ENCODE data around the gene OAF.

Gene OAF

GRCh38 chr11:120192831-120193625 is 17.8 kb upstream of the OAF start:
- TF ChIP-seq, protein P1, sequence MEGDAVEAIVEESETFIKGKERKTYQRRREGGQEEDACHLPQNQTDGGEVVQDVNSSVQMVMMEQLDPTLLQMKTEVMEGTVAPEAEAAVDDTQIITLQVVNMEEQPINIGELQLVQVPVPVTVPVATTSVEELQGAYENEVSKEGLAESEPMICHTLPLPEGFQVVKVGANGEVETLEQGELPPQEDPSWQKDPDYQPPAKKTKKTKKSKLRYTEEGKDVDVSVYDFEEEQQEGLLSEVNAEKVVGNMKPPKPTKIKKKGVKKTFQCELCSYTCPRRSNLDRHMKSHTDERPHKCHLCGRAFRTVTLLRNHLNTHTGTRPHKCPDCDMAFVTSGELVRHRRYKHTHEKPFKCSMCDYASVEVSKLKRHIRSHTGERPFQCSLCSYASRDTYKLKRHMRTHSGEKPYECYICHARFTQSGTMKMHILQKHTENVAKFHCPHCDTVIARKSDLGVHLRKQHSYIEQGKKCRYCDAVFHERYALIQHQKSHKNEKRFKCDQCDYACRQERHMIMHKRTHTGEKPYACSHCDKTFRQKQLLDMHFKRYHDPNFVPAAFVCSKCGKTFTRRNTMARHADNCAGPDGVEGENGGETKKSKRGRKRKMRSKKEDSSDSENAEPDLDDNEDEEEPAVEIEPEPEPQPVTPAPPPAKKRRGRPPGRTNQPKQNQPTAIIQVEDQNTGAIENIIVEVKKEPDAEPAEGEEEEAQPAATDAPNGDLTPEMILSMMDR (IDR thresholded peaks at IDR 0.05; ENCODE audit: low read depth, low read length, missing control alignments) = no peak
- H3K4me3 ChIP-seq (ENCODE audit: low read depth, low read length) = no peak overlapping the region
- no peak for DNase-seq
- H3K36me3 ChIP-seq (replicated peaks) = no peaks in the 10 kb centered on the region
- no peak overlapping the region for H3K27ac ChIP-seq
- in situ Hi-C loops (cut with HindIII; ENCODE audit: low pct_ligation_motif_present, low sequenced_read_pairs) = no loop called here
- peaks cover 14% of the 10 kb centered on the region for H3K27me3 ChIP-seq (replicated peaks)

DNA sequence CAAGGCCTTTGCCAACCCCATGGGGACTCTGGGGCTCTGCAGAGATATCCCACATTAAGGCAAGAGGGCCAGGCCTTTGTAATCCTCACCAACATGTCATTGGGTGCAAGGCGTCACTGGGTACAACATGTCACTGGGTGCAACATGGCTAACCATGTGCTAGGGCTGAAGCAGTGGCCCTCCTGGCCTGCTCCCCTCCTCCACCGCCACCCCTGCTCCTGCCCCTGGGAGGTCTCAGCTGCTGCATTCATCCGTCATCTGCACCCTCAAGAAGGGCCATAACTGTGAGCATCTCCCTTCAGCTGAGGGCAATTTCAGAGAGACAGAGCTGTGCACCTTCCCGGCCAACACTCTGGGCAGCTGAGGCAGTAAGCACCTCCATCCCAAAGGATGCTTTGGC is 16.7 kb upstream of the OAF start:
- Histone ChIP-seq H3K4me3 (ENCODE audit: low read depth, low read length) (no peak overlapping the region), H3K36me3 (replicated peaks) (no peaks in the 10 kb centered on the region), H3K27me3 (replicated peaks) (peaks cover 14% of the 10 kb centered on the region), H3K27ac (no peak overlapping the region)
- DNase-seq = no peak
- TF ChIP-seq, protein P1 (IDR thresholded peaks at IDR 0.05; ENCODE audit: low read depth, low read length, missing control alignments) = no peak
- in situ Hi-C loops (cut with HindIII; ENCODE audit: low pct_ligation_motif_present, low sequenced_read_pairs) = no loop called here

DNA sequence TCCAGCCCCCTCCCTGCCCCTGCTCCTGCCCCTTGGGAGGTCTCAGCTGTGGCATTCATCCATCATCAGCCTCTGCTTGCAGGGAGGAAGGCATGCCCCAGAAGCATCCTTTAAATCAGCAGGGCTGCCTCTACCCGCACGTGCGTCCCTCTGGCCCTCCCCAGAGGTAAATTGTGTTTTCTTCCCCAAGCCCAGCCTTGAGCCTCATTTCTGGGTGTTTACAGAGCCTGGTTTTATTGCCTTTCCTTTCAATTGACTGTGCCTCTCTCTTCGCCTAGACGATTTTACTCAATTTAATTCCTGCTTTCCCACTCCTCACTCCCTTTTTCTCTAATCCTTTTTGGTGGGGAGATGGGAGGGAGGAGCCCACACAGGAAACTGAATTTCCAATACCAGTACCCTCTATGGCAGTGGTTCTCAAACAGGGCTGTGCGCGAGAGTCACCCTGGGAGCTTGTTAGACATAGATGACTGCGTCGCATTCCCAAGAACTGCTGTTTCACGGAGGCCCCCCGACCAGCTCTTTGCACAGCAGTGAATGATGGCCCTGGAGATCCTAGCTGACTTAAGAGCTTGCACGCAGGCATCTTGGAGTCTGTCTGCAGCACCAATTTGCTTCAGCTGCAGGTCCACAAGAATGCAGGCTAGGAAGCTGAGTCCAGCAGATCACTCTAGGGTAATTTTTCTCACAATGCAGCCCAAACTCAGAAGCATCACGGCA is 15.1 kb upstream of the OAF start:
- Histone ChIP-seq H3K4me3 (ENCODE audit: low read depth, low read length) (no peak overlapping the region), H3K36me3 (replicated peaks) (no peaks in the 10 kb centered on the region), H3K27me3 (replicated peaks) (peaks cover 10% of the 10 kb centered on the region), H3K27ac (no peak overlapping the region)
- DNase-seq = no peak
- in situ Hi-C loops (cut with HindIII; ENCODE audit: low pct_ligation_motif_present, low sequenced_read_pairs) = no loop called here
- TF ChIP-seq, protein P1 (IDR thresholded peaks at IDR 0.05; ENCODE audit: low read depth, low read length, missing control alignments) = no peak

DNA sequence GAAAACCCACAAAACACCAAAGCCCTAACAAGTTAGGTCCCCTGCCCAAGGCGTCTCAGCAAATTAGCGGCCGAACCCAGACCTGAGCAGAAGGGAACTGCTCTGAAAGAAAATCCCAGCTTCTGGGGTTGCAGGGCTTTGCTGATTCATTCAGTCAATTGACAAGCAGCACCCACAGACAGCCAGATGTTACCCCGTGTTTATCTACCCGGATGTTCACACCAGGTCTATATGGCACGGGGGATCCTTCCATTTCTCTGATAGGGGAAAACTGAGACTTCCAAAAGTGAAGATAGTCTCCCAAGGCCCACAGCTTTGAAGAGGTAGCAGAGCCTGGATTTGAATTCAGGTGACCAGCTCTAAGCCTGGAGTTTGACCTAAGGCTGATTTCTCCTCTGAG is 14.0 kb upstream of the OAF start:
- H3K4me3 ChIP-seq (ENCODE audit: low read depth, low read length) = no peak overlapping the region
- H3K36me3 ChIP-seq (replicated peaks) = no peaks in the 10 kb centered on the region
- H3K27ac ChIP-seq = no peak overlapping the region
- TF ChIP-seq, protein P1 (IDR thresholded peaks at IDR 0.05; ENCODE audit: low read depth, low read length, missing control alignments) = no peak
- in situ Hi-C loops (cut with HindIII; ENCODE audit: low pct_ligation_motif_present, low sequenced_read_pairs) = no loop called here
- peaks cover 10% of the 10 kb centered on the region for H3K27me3 ChIP-seq (replicated peaks)
- no peak for DNase-seq

DNA sequence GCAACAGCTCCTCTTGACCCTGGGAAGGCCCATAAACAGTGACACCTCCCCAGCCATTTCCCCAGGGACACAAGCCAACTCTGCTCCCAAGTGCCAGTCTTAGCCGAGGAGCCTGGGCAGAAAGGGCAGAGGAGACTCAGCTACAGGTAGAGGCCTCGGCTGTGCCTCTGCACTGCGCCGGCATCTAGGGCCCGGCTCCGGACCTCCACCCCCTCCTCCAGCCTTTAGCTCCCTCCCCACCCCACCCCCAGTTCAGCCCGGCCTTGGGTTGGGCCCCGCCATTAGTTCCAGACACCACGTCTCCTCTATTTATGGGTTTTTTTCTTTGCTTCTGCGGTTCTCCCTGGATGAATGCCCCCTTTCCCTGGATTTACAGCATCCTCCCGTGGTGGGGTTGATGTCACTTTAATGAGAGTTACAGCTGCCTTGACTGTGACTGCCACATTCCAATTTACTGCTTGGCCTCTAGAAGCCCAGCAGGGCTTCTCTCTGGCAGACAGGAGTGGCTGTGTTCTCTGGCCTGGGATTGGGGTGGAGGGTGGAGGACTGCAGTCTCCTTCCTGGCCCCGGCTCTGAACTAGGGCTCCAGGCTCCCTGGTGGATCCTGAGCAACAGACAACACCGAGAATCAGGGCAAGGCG is 13.5 kb upstream of the OAF start:
- no peaks in the 10 kb centered on the region for H3K36me3 ChIP-seq (replicated peaks)
- in situ Hi-C loops (cut with HindIII; ENCODE audit: low pct_ligation_motif_present, low sequenced_read_pairs) = no loop called here
- H3K4me3 ChIP-seq (ENCODE audit: low read depth, low read length) = no peak overlapping the region
- TF ChIP-seq, protein P1 (IDR thresholded peaks at IDR 0.05; ENCODE audit: low read depth, low read length, missing control alignments) = no peak
- H3K27me3 ChIP-seq (replicated peaks) = peaks cover 10% of the 10 kb centered on the region
- H3K27ac ChIP-seq = no peak overlapping the region
- DNase-seq = no peak
